EL (cell line): Measurements from ENCODE around the gene NXN.
"Not testable (repeated sequence)": the region's sequence is repeated elsewhere in the genome, so short reads cannot be mapped to it uniquely, and the experiment has no call there.

Experiments
- DNase-seq: peaks from one replicate; pipeline ENCODE4 v3.0.0-alpha.2; 2016

Gene NXN

DNA sequence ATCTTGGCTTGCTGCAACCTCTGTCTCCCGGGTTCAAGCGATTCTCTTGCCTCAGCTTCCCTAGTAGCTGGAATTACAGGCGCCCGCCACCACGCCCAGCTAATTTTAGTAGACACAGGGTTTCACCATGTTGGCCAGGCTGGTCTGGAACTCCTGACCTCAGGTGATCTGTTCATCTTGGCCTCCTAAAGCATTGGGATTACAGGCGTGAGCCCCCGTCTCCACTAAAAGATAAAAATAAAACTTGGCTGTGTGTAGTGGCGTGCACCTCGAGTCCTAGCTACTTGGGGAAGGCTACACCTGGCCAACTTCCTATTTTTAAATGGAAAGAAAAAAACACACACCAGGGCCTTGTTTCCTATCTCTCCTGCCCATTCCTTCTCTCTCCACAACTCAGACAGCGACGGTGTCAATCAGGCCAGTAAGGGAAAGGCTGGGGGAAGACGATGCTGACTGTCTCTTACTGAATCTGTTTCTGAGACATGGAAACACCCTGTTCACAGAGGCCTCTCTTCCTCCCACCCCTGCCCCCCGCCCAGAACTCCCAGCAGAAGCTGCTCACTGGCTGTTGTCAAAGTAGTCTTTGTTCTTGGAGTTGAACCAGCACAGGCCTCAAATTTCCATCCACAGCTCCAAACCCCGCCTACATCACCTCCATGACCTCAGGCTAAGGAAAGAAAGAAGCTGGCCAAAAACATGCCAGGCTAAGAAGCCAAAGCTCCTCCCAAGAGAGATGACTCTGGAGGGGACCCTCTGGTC lies 96.6 kb downstream of the NXN start:
- DNase-seq: peak; percentile 32

DNA sequence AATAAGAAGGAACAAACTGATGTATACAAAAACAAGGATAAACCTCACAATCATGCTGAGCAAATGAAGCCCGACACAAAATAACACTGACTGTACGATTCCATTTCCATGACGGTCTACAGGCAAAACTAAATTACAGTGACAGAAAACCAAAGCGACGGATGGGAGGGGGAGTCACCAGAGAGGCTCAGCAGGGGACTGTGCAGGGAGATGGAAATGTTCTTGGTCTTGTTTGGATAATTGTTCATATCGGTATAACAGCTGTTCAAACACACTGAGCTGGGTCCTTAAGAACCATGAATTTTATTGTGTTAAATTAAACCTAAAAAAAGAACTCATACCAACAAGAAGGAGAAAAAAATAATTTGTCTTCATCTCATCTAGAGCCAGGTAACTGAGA lies 97.8 kb downstream of the NXN start:
- no peak for DNase-seq

DNA sequence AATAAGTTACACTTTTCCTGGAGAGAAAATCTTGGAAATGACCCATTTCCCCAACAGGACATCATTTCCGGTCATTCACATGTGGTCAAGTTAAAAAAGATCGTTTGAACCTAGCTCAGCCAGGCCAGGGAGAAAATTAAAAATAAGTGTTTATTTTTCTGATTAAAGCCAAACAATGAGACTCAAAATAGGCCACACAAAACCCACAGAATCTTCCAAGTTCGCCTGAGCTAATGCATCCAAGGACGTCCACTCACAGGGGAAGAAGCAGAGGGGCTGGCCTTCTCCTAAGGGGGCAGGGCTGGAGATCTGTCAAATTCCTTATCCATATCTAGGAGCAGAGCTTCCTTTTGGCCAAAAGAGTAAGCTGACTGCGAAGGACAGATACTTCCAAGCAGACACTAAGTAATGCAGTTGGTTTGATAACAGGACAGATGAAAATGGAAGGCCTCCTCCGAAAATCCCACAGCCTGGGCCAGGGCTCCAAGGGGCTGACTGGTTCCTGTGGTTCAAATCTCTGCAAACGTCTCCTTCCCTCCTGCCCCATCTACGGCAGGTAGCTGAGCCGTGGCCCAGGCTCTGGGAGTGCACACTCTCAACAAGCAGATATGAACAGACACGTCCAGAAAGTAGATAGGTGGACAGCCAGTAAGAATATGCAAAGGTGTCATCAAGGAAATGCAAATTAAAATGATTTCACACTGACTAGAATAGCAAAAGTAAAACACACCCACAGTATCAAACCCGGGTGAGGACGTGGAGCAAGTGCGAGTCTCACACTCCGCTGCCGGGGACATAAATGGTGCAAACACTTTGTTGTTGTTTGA lies 98.9 kb downstream of the NXN start:
- peak; percentile 37 for DNase-seq

- DNase-seq: peak; percentile 66
These were observed 99.8 kb downstream of the NXN start for GRCh38 chr17:879546-880442.

- DNase-seq: no peak
These were observed 101.9 kb downstream of the NXN start for GRCh38 chr17:877630-878029.

DNA sequence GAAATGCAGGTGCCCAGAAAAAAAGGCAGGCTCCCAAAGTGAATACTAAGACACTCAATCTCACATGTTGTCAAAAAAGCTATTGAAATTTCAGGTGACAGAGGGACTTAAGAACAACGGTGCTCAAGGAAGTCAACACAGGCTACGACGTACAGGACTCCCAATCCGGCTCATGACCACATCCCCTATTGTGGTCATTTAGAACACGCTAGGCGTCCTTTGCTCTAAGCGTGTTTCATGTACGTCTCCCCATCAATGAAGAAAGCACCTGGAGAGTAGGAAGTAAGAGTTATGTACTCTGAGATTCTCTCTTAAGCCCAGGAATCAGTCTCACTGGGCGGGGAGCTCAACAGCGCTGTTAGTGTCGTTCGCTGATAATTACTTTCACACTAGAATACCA lies 103.3 kb downstream of the NXN start:
- no peak for DNase-seq

- DNase-seq: not testable (repeated sequence)
These were observed 105.0 kb downstream of the NXN start for GRCh38 chr17:874590-874989.

GRCh38 chr17:872855-873254 lies 106.7 kb downstream of the NXN start:
- DNase-seq: no peak

DNA sequence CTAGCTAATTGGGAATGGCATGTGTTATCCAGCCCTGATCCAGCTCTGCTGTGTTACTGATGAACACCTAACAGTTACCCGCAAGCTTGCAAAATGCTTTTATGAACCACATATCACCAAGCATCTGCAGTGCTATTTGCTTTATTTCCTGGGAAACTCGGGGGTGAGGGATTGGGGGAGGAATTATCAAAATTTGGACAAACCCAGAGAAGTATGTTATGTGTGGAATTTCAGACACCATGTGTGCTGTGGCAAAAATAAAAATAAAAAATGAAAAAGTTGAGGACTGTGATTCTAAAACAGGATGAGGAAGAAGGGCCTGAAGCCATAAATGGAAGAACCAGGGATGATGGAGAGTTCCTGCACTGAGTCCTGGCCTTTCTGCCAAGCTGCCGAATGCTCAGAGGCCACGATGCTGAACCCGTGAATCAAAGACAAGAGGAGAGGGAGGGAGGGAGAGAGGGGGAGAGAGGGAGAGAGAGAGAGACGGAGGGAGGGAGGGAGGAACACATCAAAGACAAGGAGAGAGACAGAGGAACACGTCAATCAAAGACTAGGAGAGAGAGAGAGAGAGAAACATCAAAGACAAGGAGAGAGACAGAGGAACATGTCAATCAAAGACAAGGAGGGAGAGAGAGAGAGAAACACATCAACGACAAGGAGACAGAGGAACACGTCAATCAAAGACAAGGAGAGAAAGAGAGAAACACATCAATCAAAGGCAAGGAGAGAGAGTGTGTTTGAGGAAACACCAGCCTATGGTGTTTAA lies 107.6 kb downstream of the NXN start:
- DNase-seq: no peak

GRCh38 chr17:869567-870525 lies 109.7 kb downstream of the NXN start:
- DNase-seq: peak; percentile 88

DNA sequence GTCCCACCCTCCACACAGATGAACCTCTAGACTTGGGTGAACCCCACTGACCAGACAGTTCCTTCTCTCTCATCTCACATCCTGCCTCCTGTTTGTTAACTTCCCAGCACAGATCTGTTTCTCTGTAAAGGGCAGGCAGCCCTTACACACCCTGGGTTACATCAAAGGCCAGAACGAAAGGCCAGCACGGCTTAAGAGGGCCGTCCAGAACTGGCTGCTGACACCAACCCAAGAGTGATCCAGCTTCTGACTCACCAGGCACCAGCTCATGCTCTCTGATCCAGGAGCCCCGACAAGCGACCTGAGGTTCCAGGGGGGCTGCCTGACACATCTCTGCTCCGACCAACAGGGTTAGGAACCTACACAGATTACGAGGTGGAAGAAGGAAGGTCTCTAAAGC lies 110.5 kb downstream of the NXN start:
- DNase-seq: peak; percentile 80

DNA sequence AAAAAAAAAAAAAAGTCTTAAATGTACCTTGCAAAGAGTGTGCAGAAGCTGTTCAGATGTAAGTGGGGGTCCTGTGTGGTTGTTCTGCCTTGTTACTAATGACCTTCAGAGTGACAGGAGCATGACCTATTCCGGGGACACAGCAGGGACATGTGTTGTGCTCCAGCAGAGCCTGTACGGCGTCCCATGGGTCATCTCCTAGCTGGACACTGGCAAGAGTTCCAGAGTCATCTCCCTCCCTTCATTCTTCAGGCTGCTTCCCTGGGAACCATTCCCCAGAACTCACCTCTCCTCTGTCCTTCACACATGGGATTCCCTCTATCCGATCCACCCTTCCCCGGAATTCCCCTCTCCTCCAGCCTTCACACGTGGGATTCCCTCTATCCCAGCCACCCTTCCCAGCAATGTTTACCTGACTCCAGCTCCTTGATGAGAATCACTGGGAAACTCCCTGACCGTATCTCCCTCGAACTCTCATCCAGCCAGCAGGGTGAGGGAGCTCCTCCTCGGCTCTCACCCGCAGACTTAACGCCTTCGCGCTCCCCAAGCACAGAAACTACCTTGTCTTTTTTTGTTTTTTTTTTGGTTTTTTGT lies 111.6 kb downstream of the NXN start:
- no peak for DNase-seq

DNA sequence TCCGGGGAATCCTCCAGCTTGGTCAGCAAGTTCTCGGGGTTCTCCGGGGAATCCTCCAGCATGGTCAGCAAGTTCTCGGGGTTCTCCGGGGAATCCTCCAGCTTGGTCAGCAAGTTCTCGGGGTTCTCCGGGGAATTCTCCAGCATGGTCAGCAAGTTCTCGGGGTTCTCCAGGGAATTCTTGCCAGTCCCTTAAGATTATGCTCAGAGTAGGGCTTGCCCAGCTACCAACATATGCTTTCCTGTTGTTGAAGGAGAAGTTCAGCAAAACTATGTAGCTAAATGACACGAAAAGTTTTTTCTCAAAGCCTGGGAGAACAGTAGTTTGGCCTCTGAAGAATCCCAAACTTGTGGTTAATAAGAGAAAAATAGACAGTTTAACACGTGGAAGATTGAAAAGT lies 112.3 kb downstream of the NXN start:
- DNase-seq: not testable (repeated sequence)

GRCh38 chr17:866568-867103 lies 112.9 kb downstream of the NXN start:
- DNase-seq: no peak

DNA sequence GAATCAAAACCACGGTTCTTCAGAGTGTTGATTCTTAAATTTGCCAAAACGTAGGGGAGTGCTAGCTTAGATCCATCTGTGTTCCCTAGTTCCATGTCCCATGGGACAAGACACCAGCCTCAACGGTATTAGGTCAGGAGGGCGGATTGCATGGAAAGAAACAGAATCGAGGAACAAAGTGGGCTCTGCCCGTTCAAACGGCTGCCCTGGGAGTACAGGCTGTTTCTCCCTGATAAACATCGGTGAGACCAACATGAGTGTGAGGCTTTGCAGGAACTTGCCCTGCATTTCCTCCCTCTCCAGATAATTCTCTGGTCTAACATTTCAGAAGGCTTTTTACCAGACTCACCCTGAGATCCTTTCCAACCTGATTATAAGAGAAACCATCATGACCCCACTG lies 115.3 kb downstream of the NXN start:
- DNase-seq: no peak

DNA sequence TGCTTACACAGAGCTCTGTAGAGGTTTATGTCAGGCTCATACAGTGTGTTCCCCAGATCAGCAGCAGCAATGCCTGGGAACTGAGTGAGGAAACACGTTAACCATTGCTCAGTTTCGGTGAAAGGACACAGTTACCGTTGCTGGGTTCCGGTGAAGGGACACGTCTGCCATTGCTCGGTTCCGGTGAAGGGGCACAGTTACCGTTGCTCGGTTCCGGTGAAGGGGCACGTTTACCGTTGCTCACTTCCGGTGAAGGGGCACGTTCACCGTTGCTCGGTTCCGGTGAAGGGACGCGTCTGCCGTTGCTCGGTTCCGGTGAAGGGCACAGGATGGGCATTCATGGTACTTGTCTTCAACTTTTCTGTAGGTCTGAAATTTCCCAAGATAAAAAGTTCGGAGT lies 115.7 kb downstream of the NXN start:
- DNase-seq: no peak

GRCh38 chr17:862582-862981 lies 117.0 kb downstream of the NXN start:
- DNase-seq: no peak

DNA sequence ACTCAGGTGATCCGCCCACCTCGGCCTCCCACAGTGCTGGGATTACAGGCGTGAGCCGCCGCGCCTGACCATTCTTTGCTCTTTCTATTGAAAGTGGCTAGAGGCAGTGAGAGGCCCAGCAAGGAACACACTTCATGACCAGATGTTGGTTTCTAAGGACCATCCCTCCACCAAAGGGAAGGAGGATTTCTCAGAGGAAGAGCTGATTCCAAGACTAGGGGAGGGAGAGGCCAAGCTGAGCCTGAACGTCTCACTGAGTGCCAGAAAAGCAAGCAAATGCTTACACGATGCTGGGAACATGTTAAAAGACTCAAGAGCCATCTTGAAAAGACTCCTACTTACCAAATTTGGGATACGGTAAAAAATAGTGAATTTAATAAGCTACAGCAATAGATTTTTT lies 118.2 kb downstream of the NXN start:
- no peak for DNase-seq

DNA sequence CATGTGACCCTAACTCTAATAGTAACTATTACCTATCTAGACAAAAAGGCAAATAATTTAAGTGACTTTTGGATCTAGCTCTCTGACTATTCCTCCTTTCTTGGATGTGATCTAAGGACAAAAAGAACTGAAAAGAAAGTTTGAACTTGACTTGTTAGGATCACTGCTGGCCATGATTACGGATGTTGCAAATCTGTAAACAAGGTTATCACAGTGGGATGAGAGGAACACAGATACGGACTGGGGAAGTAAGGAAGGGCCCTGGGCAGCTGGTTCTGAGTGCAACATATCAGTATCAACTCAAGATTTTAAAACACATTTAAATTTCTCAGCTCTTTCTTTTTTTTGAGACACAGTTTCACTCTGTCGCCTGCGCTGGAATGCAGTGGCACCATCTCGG lies 118.8 kb downstream of the NXN start:
- DNase-seq: no peak

DNA sequence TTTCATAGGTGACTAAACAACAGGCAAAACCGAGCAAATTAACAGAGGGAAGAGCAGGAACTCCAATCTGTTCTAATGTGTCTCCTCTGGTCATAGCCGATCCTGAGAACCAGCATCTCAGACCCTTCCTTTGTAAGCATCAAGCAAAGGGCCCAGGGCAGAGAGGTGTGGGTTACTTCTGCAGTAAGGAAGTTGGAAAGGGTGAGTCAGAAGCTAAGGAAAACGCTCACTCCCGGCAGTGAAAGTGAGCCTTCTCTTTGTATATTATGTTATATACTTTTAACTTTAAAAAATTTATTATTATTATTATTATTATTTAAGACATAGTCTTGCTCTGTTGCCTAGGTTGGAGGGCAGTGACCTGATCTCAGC lies 119.8 kb downstream of the NXN start:
- DNase-seq: peak; percentile 45
